ENCODE data around the gene TCF4. TPM values are rescaled to one million over a fixed set of nuclear protein-coding genes. Genes with fewer than 3 reads are reported as not detected.

The TCF4 gene
- total and polyA plus RNA-seq, 4 donors, result 4.3 to 15.3 (median 11.5) TPM

GRCh38 chr18:55229682-55230081, 358.3 kb downstream of the TCF4 start:
- H3K4me3 ChIP-seq (ENCODE audit: low read depth in 1 of 3, low read length in 3 of 3), result no peak overlapping the region
- no peak overlapping the region for H3K9ac ChIP-seq (ENCODE audit: low read depth in 1 of 2, low read length in 2 of 2)
- H3K9me3 ChIP-seq (ENCODE audit: control insufficient read depth in 4 of 4, low read length in 3 of 4), result no peaks in the 10 kb centered on the region
- no peak overlapping the region for H3K27ac ChIP-seq (ENCODE audit: low read depth in 1 of 2, low read length in 2 of 2)
- H3K4me1 ChIP-seq (ENCODE audit: control insufficient read depth in 4 of 4, insufficient read depth in 4 of 4, low read length in 3 of 4), result peaks cover 0 to 5% (median under 1%) of the 10 kb centered on the region in 4 donors
- 87% methylated on average over 4 of the region's 4 CpGs for WGBS
- no peak for DNase-seq (ENCODE audit: low spot score)
- peaks cover 0 to 6% (median 1%) of the 10 kb centered on the region in 4 donors for H3K36me3 ChIP-seq (ENCODE audit: control insufficient read depth in 4 of 4, insufficient read depth in 3 of 4, low read depth in 1 of 4, low read length in 3 of 4)
- TF ChIP-seq EGR1 (IDR thresholded peaks at IDR 0.05; ENCODE audit: low read depth in 2 of 2), result no peak
- H3K27me3 ChIP-seq (ENCODE audit: control insufficient read depth in 4 of 4, insufficient read depth in 4 of 4, low read length in 3 of 4), result no peaks in the 10 kb centered on the region

GRCh38 chr18:55228707-55229106, 359.3 kb downstream of the TCF4 start:
- Histone ChIP-seq H3K27ac (ENCODE audit: low read depth in 1 of 2, low read length in 2 of 2) (no peak overlapping the region), H3K36me3 (ENCODE audit: control insufficient read depth in 4 of 4, insufficient read depth in 3 of 4, low read depth in 1 of 4, low read length in 3 of 4) (peaks cover 0 to 6% (median 1%) of the 10 kb centered on the region in 4 donors)
- TF ChIP-seq RAD21 (IDR thresholded peaks at IDR 0.05), result peak in 1 of 2 donors; percentile 29
- TF ChIP-seq, protein P1, sequence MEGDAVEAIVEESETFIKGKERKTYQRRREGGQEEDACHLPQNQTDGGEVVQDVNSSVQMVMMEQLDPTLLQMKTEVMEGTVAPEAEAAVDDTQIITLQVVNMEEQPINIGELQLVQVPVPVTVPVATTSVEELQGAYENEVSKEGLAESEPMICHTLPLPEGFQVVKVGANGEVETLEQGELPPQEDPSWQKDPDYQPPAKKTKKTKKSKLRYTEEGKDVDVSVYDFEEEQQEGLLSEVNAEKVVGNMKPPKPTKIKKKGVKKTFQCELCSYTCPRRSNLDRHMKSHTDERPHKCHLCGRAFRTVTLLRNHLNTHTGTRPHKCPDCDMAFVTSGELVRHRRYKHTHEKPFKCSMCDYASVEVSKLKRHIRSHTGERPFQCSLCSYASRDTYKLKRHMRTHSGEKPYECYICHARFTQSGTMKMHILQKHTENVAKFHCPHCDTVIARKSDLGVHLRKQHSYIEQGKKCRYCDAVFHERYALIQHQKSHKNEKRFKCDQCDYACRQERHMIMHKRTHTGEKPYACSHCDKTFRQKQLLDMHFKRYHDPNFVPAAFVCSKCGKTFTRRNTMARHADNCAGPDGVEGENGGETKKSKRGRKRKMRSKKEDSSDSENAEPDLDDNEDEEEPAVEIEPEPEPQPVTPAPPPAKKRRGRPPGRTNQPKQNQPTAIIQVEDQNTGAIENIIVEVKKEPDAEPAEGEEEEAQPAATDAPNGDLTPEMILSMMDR (IDR thresholded peaks at IDR 0.05; ENCODE audit: low read depth, low read length, missing input control), result no peak
- no peak for TF ChIP-seq EGR1 (IDR thresholded peaks at IDR 0.05; ENCODE audit: low read depth in 2 of 2)
- TF ChIP-seq GABPA (IDR thresholded peaks at IDR 0.05 in 1 of 2, conservative IDR thresholded peaks at IDR 0.05 in 1 of 2), result no peak
- TF ChIP-seq RXRA (IDR thresholded peaks at IDR 0.05), result no peak

DNA sequence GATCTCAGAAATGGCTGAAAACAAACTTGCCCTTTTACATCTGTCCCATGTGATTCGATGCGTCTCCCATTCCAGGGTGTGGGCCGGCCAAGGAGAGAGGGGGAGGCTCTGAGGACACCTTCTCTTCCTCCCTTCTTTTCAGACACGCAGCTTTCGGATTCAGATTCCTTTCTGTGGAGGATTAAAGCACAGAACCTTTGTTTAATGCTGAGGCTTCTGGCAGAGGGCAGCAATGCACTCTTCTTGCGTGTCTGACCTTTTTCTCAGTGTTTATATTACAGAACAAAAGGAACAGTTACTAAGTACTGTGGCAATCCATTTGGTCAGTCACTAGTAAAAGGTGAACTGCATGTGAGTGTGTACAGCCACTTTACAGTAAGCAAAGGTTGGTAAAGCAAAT, 359.8 kb downstream of the TCF4 start:
- TF ChIP-seq RXRA (IDR thresholded peaks at IDR 0.05), result no peak
- no peak for TF ChIP-seq EGR1 (IDR thresholded peaks at IDR 0.05; ENCODE audit: low read depth in 2 of 2)
- TF ChIP-seq HNF4G (IDR thresholded peaks at IDR 0.05), result no peak
- TF ChIP-seq RAD21 (IDR thresholded peaks at IDR 0.05), result no peak
- TF ChIP-seq FOXA2 (IDR thresholded peaks at IDR 0.05), result no peak
- TF ChIP-seq, protein P1 (IDR thresholded peaks at IDR 0.05; ENCODE audit: low read depth, low read length, missing input control), result no peak
- TF ChIP-seq NR2F2 (IDR thresholded peaks at IDR 0.05), result no peak
- TF ChIP-seq HNF4A (conservative IDR thresholded peaks at IDR 0.05), result no peak
- no peak for TF ChIP-seq ZBTB33 (IDR thresholded peaks at IDR 0.05)
- no peak for TF ChIP-seq MAX (IDR thresholded peaks at IDR 0.05)
- no peak for TF ChIP-seq YY1 (IDR thresholded peaks at IDR 0.05)
- no peak for TF ChIP-seq FOXA1 (IDR thresholded peaks at IDR 0.05)
- no peak for TF ChIP-seq GABPA (IDR thresholded peaks at IDR 0.05 in 1 of 2, conservative IDR thresholded peaks at IDR 0.05 in 1 of 2)
- TF ChIP-seq TAF1 (conservative IDR thresholded peaks at IDR 0.05), result no peak
- TF ChIP-seq JUND (IDR thresholded peaks at IDR 0.05), result no peak
- TF ChIP-seq SP1 (IDR thresholded peaks at IDR 0.05), result no peak
- no peak for TF ChIP-seq ATF3 (IDR thresholded peaks at IDR 0.05)
- TF ChIP-seq, protein P2, sequence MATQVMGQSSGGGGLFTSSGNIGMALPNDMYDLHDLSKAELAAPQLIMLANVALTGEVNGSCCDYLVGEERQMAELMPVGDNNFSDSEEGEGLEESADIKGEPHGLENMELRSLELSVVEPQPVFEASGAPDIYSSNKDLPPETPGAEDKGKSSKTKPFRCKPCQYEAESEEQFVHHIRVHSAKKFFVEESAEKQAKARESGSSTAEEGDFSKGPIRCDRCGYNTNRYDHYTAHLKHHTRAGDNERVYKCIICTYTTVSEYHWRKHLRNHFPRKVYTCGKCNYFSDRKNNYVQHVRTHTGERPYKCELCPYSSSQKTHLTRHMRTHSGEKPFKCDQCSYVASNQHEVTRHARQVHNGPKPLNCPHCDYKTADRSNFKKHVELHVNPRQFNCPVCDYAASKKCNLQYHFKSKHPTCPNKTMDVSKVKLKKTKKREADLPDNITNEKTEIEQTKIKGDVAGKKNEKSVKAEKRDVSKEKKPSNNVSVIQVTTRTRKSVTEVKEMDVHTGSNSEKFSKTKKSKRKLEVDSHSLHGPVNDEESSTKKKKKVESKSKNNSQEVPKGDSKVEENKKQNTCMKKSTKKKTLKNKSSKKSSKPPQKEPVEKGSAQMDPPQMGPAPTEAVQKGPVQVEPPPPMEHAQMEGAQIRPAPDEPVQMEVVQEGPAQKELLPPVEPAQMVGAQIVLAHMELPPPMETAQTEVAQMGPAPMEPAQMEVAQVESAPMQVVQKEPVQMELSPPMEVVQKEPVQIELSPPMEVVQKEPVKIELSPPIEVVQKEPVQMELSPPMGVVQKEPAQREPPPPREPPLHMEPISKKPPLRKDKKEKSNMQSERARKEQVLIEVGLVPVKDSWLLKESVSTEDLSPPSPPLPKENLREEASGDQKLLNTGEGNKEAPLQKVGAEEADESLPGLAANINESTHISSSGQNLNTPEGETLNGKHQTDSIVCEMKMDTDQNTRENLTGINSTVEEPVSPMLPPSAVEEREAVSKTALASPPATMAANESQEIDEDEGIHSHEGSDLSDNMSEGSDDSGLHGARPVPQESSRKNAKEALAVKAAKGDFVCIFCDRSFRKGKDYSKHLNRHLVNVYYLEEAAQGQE (IDR thresholded peaks at IDR 0.05), result no peak
- Histone ChIP-seq H3K4me1 (ENCODE audit: control insufficient read depth in 4 of 4, insufficient read depth in 4 of 4, low read length in 3 of 4) (no peaks in the 10 kb centered on the region), H3K4me3 (ENCODE audit: low read depth in 1 of 3, low read length in 3 of 3) (no peak overlapping the region), H3K9me3 (ENCODE audit: control insufficient read depth in 4 of 4, low read length in 3 of 4) (no peaks in the 10 kb centered on the region), H3K27ac (ENCODE audit: low read depth in 1 of 2, low read length in 2 of 2) (no peak overlapping the region), H3K36me3 (ENCODE audit: control insufficient read depth in 4 of 4, insufficient read depth in 3 of 4, low read depth in 1 of 4, low read length in 3 of 4) (peaks cover 0 to 6% (median 1%) of the 10 kb centered on the region in 4 donors), H3K9ac (ENCODE audit: low read depth in 1 of 2, low read length in 2 of 2) (no peak overlapping the region), H3K27me3 (ENCODE audit: control insufficient read depth in 4 of 4, insufficient read depth in 4 of 4, low read length in 3 of 4) (no peaks in the 10 kb centered on the region)
- no peak for DNase-seq (ENCODE audit: low spot score)
- WGBS, result 83% methylated on average over 6 of the region's 6 CpGs

More at GRCh38 chr18:55228707-55229106, 359.3 kb downstream of the TCF4 start:
- no peaks in the 10 kb centered on the region for H3K4me1 ChIP-seq (ENCODE audit: control insufficient read depth in 4 of 4, insufficient read depth in 4 of 4, low read length in 3 of 4)
- no peak overlapping the region for H3K4me3 ChIP-seq (ENCODE audit: low read depth in 1 of 3, low read length in 3 of 3)
- H3K9me3 ChIP-seq (ENCODE audit: control insufficient read depth in 4 of 4, low read length in 3 of 4), result no peaks in the 10 kb centered on the region
- no peaks in the 10 kb centered on the region for H3K27me3 ChIP-seq (ENCODE audit: control insufficient read depth in 4 of 4, insufficient read depth in 4 of 4, low read length in 3 of 4)
- DNase-seq (ENCODE audit: low spot score), result no peak
- H3K9ac ChIP-seq (ENCODE audit: low read depth in 1 of 2, low read length in 2 of 2), result no peak overlapping the region
- 91% methylated on average over 15 of the region's 15 CpGs for WGBS
